Activated B cell treated with CpG ODN at 0.5 μM for 24 hours (primary cell): Measurements from ENCODE around the gene ARHGAP42. TPM values are rescaled to one million over a fixed set of nuclear protein-coding genes. Genes with fewer than 3 reads are reported as not detected.
A peak's percentile ranks its signal among the peaks of the same experiment; 100 is the strongest.

Source experiments
- ATAC-seq: fragments of 200-7000 bp; cut with Tn5 transposase; one replicate; pipeline ENCODE4 v1.10.0; 2021; ENCODE audit warnings: low read depth, mild to moderate bottlenecking, moderate library complexity
- CTCF ChIA-PET: fragments of 350-600 bp; sonication (Branson Sonifier 250); formaldehyde crosslinking; loops from one replicate; lab custom pipeline; 2021; ENCODE audit warnings: antibody characterized with exemption; lab: Charles Lee
- POLR2A ChIA-PET: fragments of 350-600 bp; sonication (Branson Sonifier 250); formaldehyde crosslinking; loops from one replicate; lab custom pipeline; 2021; ENCODE audit warnings: antibody characterized with exemption; lab: Charles Lee
- DNase-seq: peaks from one replicate; pipeline ENCODE4 v3.0.0; 2022
- H3K27ac Mint-ChIP-seq: one replicate; pipeline ENCODE4 v1.8.0; 2020; ENCODE audit warnings: mixed read lengths
- H3K27me3 Mint-ChIP-seq: one replicate; pipeline ENCODE4 v1.8.0; 2021; ENCODE audit warnings: mixed read lengths
- H3K36me3 Mint-ChIP-seq: one replicate; pipeline ENCODE4 v1.8.0; 2021; ENCODE audit warnings: low read depth, mixed read lengths
- H3K4me1 Mint-ChIP-seq: one replicate; pipeline ENCODE4 v1.8.0; 2021; ENCODE audit warnings: mixed read lengths
- H3K4me3 Mint-ChIP-seq: one replicate; pipeline ENCODE4 v1.8.0; 2020; ENCODE audit warnings: mild to moderate bottlenecking, mixed read lengths
- H3K9me3 Mint-ChIP-seq: one replicate; pipeline ENCODE4 v1.8.0; 2020; ENCODE audit warnings: mixed read lengths
- intact Hi-C: fragments of 100-400 bp; cut with micrococcal nuclease; formaldehyde crosslinking; loops from one replicate; pipeline ENCODE4 v1.15.1; 2024
- total RNA-seq: library from RNA; stranded (reverse); gene quantifications from 2 replicates; pipeline ENCODE4 v1.2.3, GENCODE V29; 2022
- TF ChIP-seq, protein P1 (sequence below): fragments of 200-600 bp; IDR thresholded peaks from one replicate; pipeline ENCODE4 v1.8.0; 2022; ENCODE audit warnings: antibody characterized with exemption, mild to moderate bottlenecking

ARHGAP42 gene
- total RNA-seq, 1 donor from 2014 or later: 4.9 TPM

DNA sequence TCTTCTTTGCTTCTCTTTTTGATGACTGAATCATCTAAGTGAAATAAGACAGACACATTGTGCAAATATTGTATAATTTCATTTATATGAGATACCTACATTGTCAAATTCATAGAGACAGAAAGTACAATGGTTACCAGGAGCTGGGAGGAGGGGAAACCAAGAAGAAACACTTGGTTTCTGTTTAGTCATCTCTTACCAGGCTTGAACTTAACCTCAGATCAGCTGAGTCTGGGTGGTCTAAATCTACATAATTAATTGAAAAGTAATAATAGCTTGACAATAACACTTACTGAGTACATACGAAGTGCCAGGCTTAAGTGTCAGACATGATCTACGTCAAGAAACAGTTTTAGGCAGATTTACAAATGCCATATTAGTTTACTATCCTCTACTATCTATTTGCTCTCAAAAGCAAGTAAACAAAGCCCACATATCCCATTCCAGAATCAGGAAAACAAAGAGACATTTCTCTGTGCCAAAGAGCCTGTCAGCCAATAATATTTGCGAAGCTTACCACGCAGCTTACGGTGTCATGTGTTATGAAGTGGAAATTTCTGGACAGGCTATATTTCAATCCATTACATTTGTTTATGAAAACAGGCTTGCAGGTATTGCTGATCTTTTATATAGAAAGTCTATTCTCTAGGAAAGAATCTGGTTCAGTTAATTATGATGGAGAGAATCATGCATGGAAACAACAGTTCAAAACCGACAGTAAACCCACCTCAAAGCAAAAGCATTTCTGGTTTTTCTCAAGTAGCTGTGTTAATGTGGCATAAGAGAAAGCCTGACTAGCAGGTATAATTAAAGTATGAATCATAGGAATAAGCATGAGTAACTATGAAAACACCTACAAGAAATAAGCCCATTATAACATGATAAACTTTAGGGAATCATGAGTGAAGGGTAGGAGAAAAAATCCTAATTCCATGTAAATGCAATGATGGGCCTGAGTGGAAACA lies 2.7 kb upstream of the ARHGAP42 start:
- Mint-ChIP-seq H3K27me3 (no peaks in the 10 kb centered on the region), H3K4me1 (peaks cover 86% of the 10 kb centered on the region), H3K36me3 (peaks cover 4% of the 10 kb centered on the region), H3K27ac (peak overlapping the region; percentile 75), H3K9me3 (no peaks in the 10 kb centered on the region), H3K4me3 (no peak overlapping the region)
- ATAC-seq: no peak
- no peak for DNase-seq
- ChIA-PET POLR2A (no interaction called here), CTCF (interaction anchor here (0.5 to 1.7 kb wide), 3 partner anchors 107 to 1295 kb away, joined by 3 to 5 read pairs (median 4); no protein-coding TSS in a partner anchor)
- intact Hi-C loops: loop anchor here (2.0 to 5.0 kb wide), 2 partner anchors 58 to 1862 kb away; no protein-coding TSS in a partner anchor
- TF ChIP-seq, protein P1, sequence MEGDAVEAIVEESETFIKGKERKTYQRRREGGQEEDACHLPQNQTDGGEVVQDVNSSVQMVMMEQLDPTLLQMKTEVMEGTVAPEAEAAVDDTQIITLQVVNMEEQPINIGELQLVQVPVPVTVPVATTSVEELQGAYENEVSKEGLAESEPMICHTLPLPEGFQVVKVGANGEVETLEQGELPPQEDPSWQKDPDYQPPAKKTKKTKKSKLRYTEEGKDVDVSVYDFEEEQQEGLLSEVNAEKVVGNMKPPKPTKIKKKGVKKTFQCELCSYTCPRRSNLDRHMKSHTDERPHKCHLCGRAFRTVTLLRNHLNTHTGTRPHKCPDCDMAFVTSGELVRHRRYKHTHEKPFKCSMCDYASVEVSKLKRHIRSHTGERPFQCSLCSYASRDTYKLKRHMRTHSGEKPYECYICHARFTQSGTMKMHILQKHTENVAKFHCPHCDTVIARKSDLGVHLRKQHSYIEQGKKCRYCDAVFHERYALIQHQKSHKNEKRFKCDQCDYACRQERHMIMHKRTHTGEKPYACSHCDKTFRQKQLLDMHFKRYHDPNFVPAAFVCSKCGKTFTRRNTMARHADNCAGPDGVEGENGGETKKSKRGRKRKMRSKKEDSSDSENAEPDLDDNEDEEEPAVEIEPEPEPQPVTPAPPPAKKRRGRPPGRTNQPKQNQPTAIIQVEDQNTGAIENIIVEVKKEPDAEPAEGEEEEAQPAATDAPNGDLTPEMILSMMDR: no peak

DNA sequence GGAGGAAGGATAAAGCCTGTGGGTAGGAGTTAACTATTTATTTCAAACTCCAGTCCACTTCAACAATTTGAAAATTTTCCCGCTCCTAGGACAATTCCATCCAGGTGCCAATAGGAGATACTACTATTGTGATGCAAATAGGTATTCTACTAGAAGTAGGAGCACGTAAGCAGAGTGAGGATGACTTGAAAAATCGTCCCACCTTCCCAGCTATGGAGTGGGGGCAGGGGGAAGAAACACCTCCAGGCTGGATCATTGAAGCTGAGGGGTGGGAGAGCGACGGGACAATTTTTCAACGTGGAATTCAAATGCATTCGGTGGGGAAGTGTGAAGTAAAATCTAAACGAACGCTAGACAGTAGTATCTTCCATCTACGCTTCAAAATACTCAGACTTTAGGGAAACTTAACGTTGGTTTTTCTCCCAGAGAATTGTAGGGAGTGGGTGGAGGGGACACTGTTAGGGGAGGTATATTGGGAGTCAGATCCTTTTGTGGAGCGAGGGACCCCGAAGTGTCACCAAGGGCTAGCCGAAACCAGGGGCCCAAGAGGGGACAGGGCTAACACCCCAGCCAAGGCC lies 523 bp upstream of the ARHGAP42 start:
- ChIA-PET CTCF (no interaction called here), POLR2A (no interaction called here)
- Mint-ChIP-seq H3K9me3 (no peaks in the 10 kb centered on the region), H3K4me1 (peaks cover 74% of the 10 kb centered on the region), H3K27me3 (no peaks in the 10 kb centered on the region), H3K36me3 (peaks cover 4% of the 10 kb centered on the region), H3K4me3 (peak overlapping the region; percentile 91), H3K27ac (peak overlapping the region; percentile 69)
- ATAC-seq: no peak
- intact Hi-C loops: loop anchor here (1.0 to 5.0 kb wide), 5 partner anchors 7 to 169 kb away; no protein-coding TSS in a partner anchor
- no peak for DNase-seq
- TF ChIP-seq, protein P1: no peak

DNA sequence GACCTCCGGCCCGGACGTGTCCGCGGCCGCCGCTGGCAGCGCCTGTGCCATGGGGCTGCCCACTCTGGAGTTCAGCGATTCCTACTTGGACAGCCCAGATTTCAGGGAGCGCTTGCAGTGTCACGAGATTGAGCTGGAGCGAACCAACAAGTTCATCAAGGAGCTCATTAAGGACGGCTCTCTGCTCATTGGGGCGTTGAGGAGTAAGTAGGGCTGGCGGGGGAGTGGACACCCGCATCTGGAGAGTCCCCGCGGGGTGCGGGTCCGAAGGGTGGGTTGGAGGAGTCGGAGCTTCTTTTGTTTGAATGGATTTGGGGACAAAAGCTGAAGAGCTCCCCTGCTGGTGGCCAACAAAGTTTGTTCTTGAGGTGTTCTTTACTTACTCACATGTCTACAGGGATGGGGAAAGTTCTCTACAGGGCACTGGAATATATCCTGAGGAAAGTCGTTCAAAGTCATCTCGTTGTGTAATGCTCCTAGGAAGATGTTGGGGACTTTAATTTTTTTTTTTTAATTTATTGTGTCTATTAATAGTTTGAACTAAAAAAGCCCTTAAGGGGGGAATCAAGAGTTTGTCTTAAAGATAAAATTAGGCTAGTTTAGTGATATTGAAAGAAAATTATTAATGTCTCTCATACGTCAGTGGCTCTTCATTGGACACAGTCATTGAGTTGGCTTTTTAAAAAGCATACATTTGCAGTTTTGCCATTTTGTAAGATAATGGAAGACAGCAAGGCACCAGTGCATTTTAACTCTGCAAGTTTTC lies 725 bp downstream of the ARHGAP42 start:
- no peaks in the 10 kb centered on the region for H3K9me3 Mint-ChIP-seq
- ChIA-PET CTCF (interaction anchor here (0.6 to 1.5 kb wide), 10 partner anchors 9 to 239 kb away, joined by 3 to 12 read pairs (median 4); no protein-coding TSS in a partner anchor), POLR2A (interaction anchor here (0.6 to 1.2 kb wide), 2 partner anchors 28 to 52 kb away, joined by 3 read pairs; no protein-coding TSS in a partner anchor)
- peak overlapping the region; percentile 98 for H3K4me3 Mint-ChIP-seq
- peaks cover 61% of the 10 kb centered on the region for H3K4me1 Mint-ChIP-seq
- peak overlapping the region; percentile 92 for H3K27ac Mint-ChIP-seq
- intact Hi-C loops: loop anchor here (1.0 to 5.0 kb wide), 5 partner anchors 9 to 167 kb away; no protein-coding TSS in a partner anchor
- TF ChIP-seq, protein P1: peak; percentile 44
- peaks cover 4% of the 10 kb centered on the region for H3K36me3 Mint-ChIP-seq
- no peaks in the 10 kb centered on the region for H3K27me3 Mint-ChIP-seq
- ATAC-seq (peak; percentile 50), DNase-seq (peak; percentile 53)

DNA sequence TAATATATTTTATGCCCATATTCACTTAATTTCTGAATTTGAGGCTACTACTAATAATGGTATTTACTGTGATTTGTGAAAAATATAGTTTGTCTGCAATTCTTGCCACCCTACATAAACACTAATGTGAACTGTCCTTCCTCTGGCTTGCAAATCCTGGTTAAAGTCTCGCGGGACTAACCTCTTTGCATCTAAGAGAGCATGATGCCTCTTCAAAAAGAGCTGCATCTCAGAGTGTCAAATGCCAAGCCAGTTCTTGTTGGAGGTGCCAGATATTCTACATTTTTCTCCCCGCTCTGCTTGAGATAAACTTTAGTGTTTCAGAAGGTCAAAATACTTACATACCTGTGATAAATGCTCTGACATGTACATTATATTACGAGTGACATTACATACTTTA lies 2.1 kb downstream of the ARHGAP42 start:
- intact Hi-C loops: loop anchor here (5.0 kb wide), 1 partner anchor 53 kb away; no protein-coding TSS in a partner anchor
- DNase-seq (no peak), ATAC-seq (no peak)
- ChIA-PET CTCF (interaction anchor here (1.5 to 1.8 kb wide), 2 partner anchors 25 to 112 kb away, joined by 4 to 6 read pairs; no protein-coding TSS in a partner anchor), POLR2A (no interaction called here)
- Mint-ChIP-seq H3K27ac (no peak overlapping the region), H3K27me3 (no peaks in the 10 kb centered on the region), H3K4me3 (peak overlapping the region; percentile 8), H3K36me3 (peaks cover 4% of the 10 kb centered on the region), H3K4me1 (peaks cover 51% of the 10 kb centered on the region), H3K9me3 (no peaks in the 10 kb centered on the region)
- TF ChIP-seq, protein P1: no peak
